SK-N-MC (cell line): ENCODE measurements around the gene MGMT.

Source experiments
- FOXP2 ChIP-seq: optimal IDR thresholded peaks from 2 replicates; pipeline ENCODE3; 2011; ENCODE audit warnings: mild to moderate bottlenecking, moderate library complexity; ENCODE audit not compliant: insufficient read depth; ENCODE audit errors: extremely low read length, control extremely low read depth
- POLR2AphosphoS5 ChIP-seq: IDR thresholded peaks from 2 replicates; pipeline ENCODE4 v1.6.1; 2012; ENCODE audit warnings: mild to moderate bottlenecking, low read depth, low read length, borderline replicate concordance

DNA sequence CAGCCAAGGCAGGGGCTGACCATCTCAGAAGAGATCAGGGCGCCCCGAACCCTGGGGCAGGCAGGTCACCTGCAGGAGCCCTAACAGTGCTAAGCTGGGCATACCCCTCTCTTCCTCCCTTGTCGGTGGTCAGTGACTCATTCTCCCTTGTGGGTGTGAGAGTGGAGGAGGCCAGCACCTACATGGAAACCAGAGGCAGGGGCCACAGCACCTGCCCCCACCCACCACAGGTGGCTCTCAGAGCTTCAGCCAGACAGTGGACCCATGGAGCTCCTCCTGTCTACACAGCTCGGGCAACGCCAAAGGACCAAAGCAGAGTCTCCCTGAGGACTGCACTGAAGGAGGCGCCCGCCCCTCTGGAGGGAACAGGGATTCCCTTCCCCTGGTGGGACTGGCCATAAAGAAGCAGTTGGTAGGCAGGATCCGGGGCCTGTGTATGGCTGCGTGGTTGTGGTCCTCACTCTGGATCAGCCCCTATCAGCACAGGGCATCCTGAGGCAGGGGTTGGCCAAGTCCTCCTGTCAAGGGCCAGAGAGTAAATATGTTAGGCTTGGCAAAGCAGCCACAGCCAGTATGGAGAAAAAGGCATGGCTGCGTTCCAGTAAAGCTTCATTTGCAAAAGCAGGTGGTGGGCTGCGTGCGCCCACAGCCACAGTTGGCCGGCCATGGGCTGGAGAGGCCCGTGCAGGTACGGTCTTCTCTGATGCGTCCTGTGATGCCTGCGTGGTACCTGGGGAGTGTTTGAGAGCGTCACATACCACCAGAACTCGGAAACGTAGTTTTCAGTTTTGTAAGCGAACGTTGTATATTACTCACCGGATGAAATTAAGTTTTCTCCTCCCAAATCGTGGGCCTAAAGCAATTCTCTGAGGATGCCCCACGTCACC is 298.9 kb downstream of the MGMT start:
- no peak for TF ChIP-seq POLR2AphosphoS5
- no peak for TF ChIP-seq FOXP2
